Panc1 (cell line): ENCODE measurements around the gene ATP8B3. TPM values are rescaled to one million over a fixed set of nuclear protein-coding genes. Genes with fewer than 3 reads are reported as not detected.

Experiments
- ATAC-seq: fragments of 200-7000 bp; cut with Tn5 transposase; 2 replicates; pipeline ENCODE4 v1.9.1; 2020; ENCODE audit warnings: mild to moderate bottlenecking, moderate library complexity
- BruUV-seq: library from RNA; stranded (reverse); fragments of 400-500 nt; replicated peaks from 2 replicates; lab custom pipeline; 2021; lab: Mats Ljungman, UMichigan
- CTCF ChIA-PET: fragments of 300-600 bp; sonication (Branson Sonifier 250); formaldehyde crosslinking; loops from one replicate; lab custom pipeline; 2022; ENCODE audit warnings: antibody characterized with exemption; lab: Charles Lee
- POLR2A ChIA-PET: fragments of 300-600 bp; sonication (Branson Sonifier 250); formaldehyde crosslinking; loops from one replicate; lab custom pipeline; 2022; ENCODE audit warnings: antibody characterized with exemption; lab: Charles Lee
- DNase-seq: peaks from one replicate; pipeline ENCODE4 v3.0.0-alpha.2; 2010; ENCODE audit warnings: low read depth, low spot score
- H3K27ac ChIP-seq: 2 replicates; pipeline ENCODE4 v1.5.1; 2011; ENCODE audit warnings: mild to moderate bottlenecking, low read length, inconsistent platforms
- H3K27me3 ChIP-seq: fragments of 200-500 bp; sonication (Bioruptor generic); 2 replicates; pipeline ENCODE4 v1.6.0; 2014; ENCODE audit warnings: low read length, inconsistent platforms; ENCODE audit not compliant: control insufficient read depth, insufficient read depth
- H3K36me3 ChIP-seq: fragments of 200-500 bp; sonication (Bioruptor generic); 2 replicates; pipeline ENCODE4 v1.5.1; 2014; ENCODE audit warnings: inconsistent platforms, mild to moderate bottlenecking, low read length, moderate library complexity; ENCODE audit not compliant: control insufficient read depth, insufficient read depth
- H3K4me1 ChIP-seq: 2 replicates; pipeline ENCODE4 v1.5.1; 2011; ENCODE audit warnings: inconsistent platforms, mild to moderate bottlenecking, low read length, moderate library complexity; ENCODE audit not compliant: control insufficient read depth, insufficient read depth
- H3K4me3 ChIP-seq, 2 experiments: 2 replicates each; pipeline ENCODE4 v1.5.1; 2011 to 2012; ENCODE audit warnings: low read depth in 2 of 2, low read length in 2 of 2, mild to moderate bottlenecking in 2 of 2, inconsistent platforms in 1 of 2, moderate library complexity in 1 of 2
- H3K9me3 ChIP-seq: fragments of 200-500 bp; sonication (Bioruptor generic); 2 replicates; pipeline ENCODE4 v1.5.1; 2014; ENCODE audit warnings: low read depth, mild to moderate bottlenecking, inconsistent platforms, low read length, moderate library complexity; ENCODE audit not compliant: control insufficient read depth, insufficient read depth
- CTCF ChIP-seq: fragments of 450-650 bp; IDR thresholded peaks from 2 replicates; pipeline ENCODE4 v1.5.1; 2017; ENCODE audit warnings: mild to moderate bottlenecking
- POLR2AphosphoS5 ChIP-seq: IDR thresholded peaks from 2 replicates; pipeline ENCODE4 v1.6.1; 2012; ENCODE audit warnings: mild to moderate bottlenecking, low read depth, low read length, moderate library complexity
- REST ChIP-seq, 2 experiments: IDR thresholded peaks; 2 replicates each; pipeline ENCODE4 v1.6.1; 2011 to 2012; ENCODE audit warnings: low read depth in 2 of 2, control low read depth in 1 of 2, low read length in 1 of 2, mild to moderate bottlenecking in 1 of 2, moderate library complexity in 1 of 2; ENCODE audit not compliant: insufficient read depth in 1 of 2
- SIN3A ChIP-seq: IDR thresholded peaks from 2 replicates; pipeline ENCODE4 v1.6.1; 2012; ENCODE audit warnings: low read depth, mild to moderate bottlenecking, low read length, moderate library complexity, borderline replicate concordance; ENCODE audit not compliant: insufficient read depth
- TCF7L2 ChIP-seq: IDR thresholded peaks from 2 replicates; pipeline ENCODE4 v1.6.1; 2011; ENCODE audit warnings: mild to moderate bottlenecking, low read depth, low read length, inconsistent platforms
- in situ Hi-C: cut with HindIII; loops from 2 replicates; pipeline ENCODE4 v1.10.0; 2016; ENCODE audit warnings: low sequenced_read_pairs, low pct_unique_long_range_greater_than_20kb
- intact Hi-C: fragments of 100-400 bp; cut with micrococcal nuclease; formaldehyde crosslinking; loops from one replicate; pipeline ENCODE4 v1.10.0; 2022; ENCODE audit not compliant: unreplicated experiment
- total RNA-seq: library from RNA; stranded (reverse); gene quantifications from one replicate; pipeline ENCODE4 v1.2.1, GENCODE V29; 2021; ENCODE audit not compliant: unreplicated experiment

Gene ATP8B3
- total RNA-seq, 1 experiment from 2014 or later = 67.7 TPM

- H3K27ac ChIP-seq = peak overlapping the region; percentile 98
- H3K27me3 ChIP-seq = no peaks in the 10 kb centered on the region
- in situ Hi-C loops (no loop called here), intact Hi-C loops (no loop called here)
- H3K9me3 ChIP-seq = no peaks in the 10 kb centered on the region
- H3K4me1 ChIP-seq = peaks cover 20% of the 10 kb centered on the region
- POLR2A ChIA-PET = no interaction called here
- DNase-seq (no peak), ATAC-seq (no peak)
- no TSS peak for BruUV-seq
- CTCF ChIA-PET = no interaction called here
- peak overlapping the region; percentile 21 to 54 for H3K4me3 ChIP-seq
- TF ChIP-seq REST (IDR thresholded peaks at IDR 0.05; ENCODE audit: insufficient read depth in 1 of 2, low read depth in 2 of 2, low read length in 1 of 2) = no peak
- no peaks in the 10 kb centered on the region; the same call in 1 of the 2 replicates for H3K36me3 ChIP-seq
Measured at GRCh38 chr19:1744822-1745563, 67.1 kb downstream of the ATP8B3 start.

- no peak for ATAC-seq
- no peak overlapping the region for H3K27ac ChIP-seq
Measured at GRCh38 chr19:1744133-1744665, 67.9 kb downstream of the ATP8B3 start.

More at GRCh38 chr19:1744133-1744665, 67.9 kb downstream of the ATP8B3 start:
- Histone ChIP-seq H3K27me3 (no peaks in the 10 kb centered on the region), H3K4me3 (no peak overlapping the region), H3K4me1 (peaks cover 20% of the 10 kb centered on the region), H3K36me3 (no peaks in the 10 kb centered on the region; the same call in 1 of the 2 replicates), H3K9me3 (no peaks in the 10 kb centered on the region)
- TF ChIP-seq POLR2AphosphoS5 (no peak), REST (IDR thresholded peaks at IDR 0.05; ENCODE audit: insufficient read depth in 1 of 2, low read depth in 2 of 2, low read length in 1 of 2) (no peak), TCF7L2 (no peak), CTCF (no peak), SIN3A (no peak)
- ChIA-PET POLR2A (no interaction called here), CTCF (no interaction called here)
- BruUV-seq = no TSS peak
- no peak for DNase-seq
- intact Hi-C loops = no loop called here
- in situ Hi-C loops = no loop called here
